Measurements from ENCODE around the gene AHSA1.

AHSA1 gene

GRCh38 chr14:77438596-77438995 is 19.3 kb upstream of the AHSA1 start:
- Histone ChIP-seq H3K27ac (ENCODE audit: insufficient read depth, low read depth, low read length, poor library complexity, severe bottlenecking) (no peak overlapping the region), H3K4me3 (ENCODE audit: insufficient read depth, low read depth, low read length) (no peak overlapping the region), H3K9me3 (ENCODE audit: control insufficient read depth, low read length) (no peaks in the 10 kb centered on the region), H3K4me1 (ENCODE audit: control insufficient read depth, insufficient read depth, low read length) (no peaks in the 10 kb centered on the region), H3K27me3 (ENCODE audit: control insufficient read depth, insufficient read depth, low read length, poor library complexity, severe bottlenecking) (no peaks in the 10 kb centered on the region), H3K36me3 (ENCODE audit: control insufficient read depth, insufficient read depth, low read length) (peaks cover 23% of the 10 kb centered on the region)
- no CpG with 5 or more reads among the region's 1 CpG for WGBS, 2 experiments

- Histone ChIP-seq H3K27ac (ENCODE audit: insufficient read depth, low read depth, low read length, poor library complexity, severe bottlenecking) (no peak overlapping the region), H3K9me3 (ENCODE audit: control insufficient read depth, low read length) (no peaks in the 10 kb centered on the region), H3K27me3 (ENCODE audit: control insufficient read depth, insufficient read depth, low read length, poor library complexity, severe bottlenecking) (no peaks in the 10 kb centered on the region), H3K4me1 (ENCODE audit: control insufficient read depth, insufficient read depth, low read length) (no peaks in the 10 kb centered on the region), H3K4me3 (ENCODE audit: insufficient read depth, low read depth, low read length) (no peak overlapping the region), H3K36me3 (ENCODE audit: control insufficient read depth, insufficient read depth, low read length) (peaks cover 26% of the 10 kb centered on the region)
- WGBS, 2 experiments = 91 to 96% methylated on average over 4 of the region's 4 CpGs
Observed at GRCh38 chr14:77439861-77440260, 18.0 kb upstream of the AHSA1 start.

- Histone ChIP-seq H3K27me3 (ENCODE audit: control insufficient read depth, insufficient read depth, low read length, poor library complexity, severe bottlenecking) (no peaks in the 10 kb centered on the region), H3K9me3 (ENCODE audit: control insufficient read depth, low read length) (no peaks in the 10 kb centered on the region), H3K4me1 (ENCODE audit: control insufficient read depth, insufficient read depth, low read length) (no peaks in the 10 kb centered on the region), H3K4me3 (ENCODE audit: insufficient read depth, low read depth, low read length) (no peak overlapping the region), H3K27ac (ENCODE audit: insufficient read depth, low read depth, low read length, poor library complexity, severe bottlenecking) (no peak overlapping the region), H3K36me3 (ENCODE audit: control insufficient read depth, insufficient read depth, low read length) (peaks cover 25% of the 10 kb centered on the region)
- 93 to 97% methylated on average over 2 of the region's 2 CpGs for WGBS, 2 experiments
Observed at GRCh38 chr14:77442196-77442595, 15.7 kb upstream of the AHSA1 start.

- H3K9me3 ChIP-seq (ENCODE audit: control insufficient read depth, low read length) = no peaks in the 10 kb centered on the region
- WGBS, 2 experiments = 94 to 96% methylated on average over 1 to 2 of the region's 2 CpGs
- no peaks in the 10 kb centered on the region for H3K27me3 ChIP-seq (ENCODE audit: control insufficient read depth, insufficient read depth, low read length, poor library complexity, severe bottlenecking)
- peak overlapping the region; percentile 98 for H3K4me3 ChIP-seq (ENCODE audit: insufficient read depth, low read depth, low read length)
- peaks cover 12% of the 10 kb centered on the region for H3K4me1 ChIP-seq (ENCODE audit: control insufficient read depth, insufficient read depth, low read length)
- H3K27ac ChIP-seq (ENCODE audit: insufficient read depth, low read depth, low read length, poor library complexity, severe bottlenecking) = no peak overlapping the region
- peaks cover 18% of the 10 kb centered on the region for H3K36me3 ChIP-seq (ENCODE audit: control insufficient read depth, insufficient read depth, low read length)
Observed at GRCh38 chr14:77455966-77456640, 1.8 kb upstream of the AHSA1 start.

- Histone ChIP-seq H3K4me3 (ENCODE audit: insufficient read depth, low read depth, low read length) (peak overlapping the region; percentile 98), H3K27ac (ENCODE audit: insufficient read depth, low read depth, low read length, poor library complexity, severe bottlenecking) (peak overlapping the region; percentile 51), H3K4me1 (ENCODE audit: control insufficient read depth, insufficient read depth, low read length) (peaks cover 12% of the 10 kb centered on the region), H3K36me3 (ENCODE audit: control insufficient read depth, insufficient read depth, low read length) (peaks cover 20% of the 10 kb centered on the region), H3K27me3 (ENCODE audit: control insufficient read depth, insufficient read depth, low read length, poor library complexity, severe bottlenecking) (no peaks in the 10 kb centered on the region), H3K9me3 (ENCODE audit: control insufficient read depth, low read length) (no peaks in the 10 kb centered on the region)
- 0 to 1% methylated on average over 18 of the region's 18 CpGs for WGBS, 2 experiments
Observed at GRCh38 chr14:77457115-77457521, 775 bp upstream of the AHSA1 start.

GRCh38 chr14:77458249-77458950 is 507 bp downstream of the AHSA1 start:
- 0 to 1% methylated on average over 28 to 29 of the region's 29 CpGs for WGBS, 2 experiments
- no peaks in the 10 kb centered on the region for H3K9me3 ChIP-seq (ENCODE audit: control insufficient read depth, low read length)
- H3K4me1 ChIP-seq (ENCODE audit: control insufficient read depth, insufficient read depth, low read length) = peaks cover 12% of the 10 kb centered on the region
- H3K27ac ChIP-seq (ENCODE audit: insufficient read depth, low read depth, low read length, poor library complexity, severe bottlenecking) = peak overlapping the region; percentile 79
- no peaks in the 10 kb centered on the region for H3K27me3 ChIP-seq (ENCODE audit: control insufficient read depth, insufficient read depth, low read length, poor library complexity, severe bottlenecking)
- peak overlapping the region; percentile 98 for H3K4me3 ChIP-seq (ENCODE audit: insufficient read depth, low read depth, low read length)
- H3K36me3 ChIP-seq (ENCODE audit: control insufficient read depth, insufficient read depth, low read length) = peaks cover 30% of the 10 kb centered on the region

- H3K4me1 ChIP-seq (ENCODE audit: control insufficient read depth, insufficient read depth, low read length) = peaks cover 12% of the 10 kb centered on the region
- H3K27ac ChIP-seq (ENCODE audit: insufficient read depth, low read depth, low read length, poor library complexity, severe bottlenecking) = no peak overlapping the region
- no peaks in the 10 kb centered on the region for H3K9me3 ChIP-seq (ENCODE audit: control insufficient read depth, low read length)
- peaks cover 37% of the 10 kb centered on the region for H3K36me3 ChIP-seq (ENCODE audit: control insufficient read depth, insufficient read depth, low read length)
- H3K27me3 ChIP-seq (ENCODE audit: control insufficient read depth, insufficient read depth, low read length, poor library complexity, severe bottlenecking) = no peaks in the 10 kb centered on the region
- H3K4me3 ChIP-seq (ENCODE audit: insufficient read depth, low read depth, low read length) = peak overlapping the region; percentile 98
- 49 to 53% methylated on average over 13 of the region's 13 CpGs for WGBS, 2 experiments
Observed at GRCh38 chr14:77459072-77459723, 1.3 kb downstream of the AHSA1 start.

GRCh38 chr14:77467801-77468200 is 9.9 kb downstream of the AHSA1 start:
- no peak overlapping the region for H3K4me3 ChIP-seq (ENCODE audit: insufficient read depth, low read depth, low read length)
- whole genome bisulfite sequencing, 2 experiments = 92 to 95% methylated on average over 5 of the region's 5 CpGs
- H3K9me3 ChIP-seq (ENCODE audit: control insufficient read depth, low read length) = no peaks in the 10 kb centered on the region
- peaks cover 41% of the 10 kb centered on the region for H3K36me3 ChIP-seq (ENCODE audit: control insufficient read depth, insufficient read depth, low read length)
- H3K27ac ChIP-seq (ENCODE audit: insufficient read depth, low read depth, low read length, poor library complexity, severe bottlenecking) = no peak overlapping the region
- H3K27me3 ChIP-seq (ENCODE audit: control insufficient read depth, insufficient read depth, low read length, poor library complexity, severe bottlenecking) = no peaks in the 10 kb centered on the region
- H3K4me1 ChIP-seq (ENCODE audit: control insufficient read depth, insufficient read depth, low read length) = no peaks in the 10 kb centered on the region

GRCh38 chr14:77469067-77469505 is 11.2 kb downstream of the AHSA1 start:
- Histone ChIP-seq H3K36me3 (ENCODE audit: control insufficient read depth, insufficient read depth, low read length) (peaks cover 32% of the 10 kb centered on the region), H3K27ac (ENCODE audit: insufficient read depth, low read depth, low read length, poor library complexity, severe bottlenecking) (no peak overlapping the region), H3K9me3 (ENCODE audit: control insufficient read depth, low read length) (no peaks in the 10 kb centered on the region), H3K27me3 (ENCODE audit: control insufficient read depth, insufficient read depth, low read length, poor library complexity, severe bottlenecking) (no peaks in the 10 kb centered on the region), H3K4me3 (ENCODE audit: insufficient read depth, low read depth, low read length) (no peak overlapping the region), H3K4me1 (ENCODE audit: control insufficient read depth, insufficient read depth, low read length) (no peaks in the 10 kb centered on the region)
- 90 to 92% methylated on average over 14 of the region's 14 CpGs for WGBS, 2 experiments

- H3K27ac ChIP-seq (ENCODE audit: insufficient read depth, low read depth, low read length, poor library complexity, severe bottlenecking) = no peak overlapping the region
- H3K36me3 ChIP-seq (ENCODE audit: control insufficient read depth, insufficient read depth, low read length) = peaks cover 28% of the 10 kb centered on the region
- no peaks in the 10 kb centered on the region for H3K9me3 ChIP-seq (ENCODE audit: control insufficient read depth, low read length)
Observed at GRCh38 chr14:77469539-77469938, 11.6 kb downstream of the AHSA1 start.

More at GRCh38 chr14:77469539-77469938, 11.6 kb downstream of the AHSA1 start:
- 90 to 92% methylated on average over 1 of the region's 1 CpG for WGBS, 2 experiments
- Histone ChIP-seq H3K4me3 (ENCODE audit: insufficient read depth, low read depth, low read length) (no peak overlapping the region), H3K4me1 (ENCODE audit: control insufficient read depth, insufficient read depth, low read length) (no peaks in the 10 kb centered on the region), H3K27me3 (ENCODE audit: control insufficient read depth, insufficient read depth, low read length, poor library complexity, severe bottlenecking) (no peaks in the 10 kb centered on the region)
